ENCODE results near the gene CHST11.

CHST11 gene

DNA sequence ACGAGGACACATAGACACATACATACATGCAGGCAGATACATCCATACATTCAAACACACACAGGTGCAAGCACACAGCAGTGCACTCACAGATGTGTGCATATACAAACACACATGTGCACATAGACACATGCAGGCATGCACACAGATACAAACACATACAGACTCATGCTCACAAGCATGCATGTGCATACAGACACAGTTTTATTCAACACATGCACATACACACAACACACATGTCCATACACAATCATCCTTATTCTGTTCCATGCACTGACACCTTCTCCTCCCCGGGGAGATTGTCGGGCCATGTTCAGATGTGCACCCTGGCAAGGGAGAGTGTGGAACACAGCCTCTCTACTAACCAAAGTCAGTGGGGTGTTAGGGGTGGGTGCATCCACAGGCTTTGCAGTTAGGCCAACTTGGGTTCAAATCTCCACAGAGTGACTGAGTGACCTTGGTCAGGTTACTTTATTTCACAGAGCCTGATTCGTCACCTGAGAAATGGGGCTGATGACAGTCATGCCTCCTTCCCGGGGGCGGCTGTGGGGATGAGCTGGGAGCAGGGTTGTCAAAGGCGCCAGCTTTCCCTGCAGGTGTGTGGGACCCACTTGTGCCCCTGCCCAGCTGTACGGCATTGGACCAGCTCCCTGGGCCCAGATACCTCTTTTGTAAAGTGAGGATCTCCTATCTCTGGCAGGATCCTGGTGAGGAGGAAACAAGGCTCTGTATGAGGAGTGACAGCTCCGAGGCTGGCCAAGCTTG, 251.2 kb downstream of the CHST11 start:
- Histone ChIP-seq H3K27ac (ENCODE audit: low read depth, low read length) (no peak overlapping the region), H3K36me3 (ENCODE audit: control insufficient read depth, insufficient read depth, low read length) (no peaks in the 10 kb centered on the region), H3K4me3 (ENCODE audit: low read depth, low read length) (no peak overlapping the region), H3K9me3 (ENCODE audit: control insufficient read depth, insufficient read depth, low read length) (no peaks in the 10 kb centered on the region), H3K27me3 (ENCODE audit: control insufficient read depth, insufficient read depth, low read length) (no peaks in the 10 kb centered on the region), H3K9ac (ENCODE audit: low read depth, low read length) (no peak overlapping the region), H3K4me1 (ENCODE audit: control insufficient read depth, insufficient read depth, low read length) (peaks cover 45% of the 10 kb centered on the region)

DNA sequence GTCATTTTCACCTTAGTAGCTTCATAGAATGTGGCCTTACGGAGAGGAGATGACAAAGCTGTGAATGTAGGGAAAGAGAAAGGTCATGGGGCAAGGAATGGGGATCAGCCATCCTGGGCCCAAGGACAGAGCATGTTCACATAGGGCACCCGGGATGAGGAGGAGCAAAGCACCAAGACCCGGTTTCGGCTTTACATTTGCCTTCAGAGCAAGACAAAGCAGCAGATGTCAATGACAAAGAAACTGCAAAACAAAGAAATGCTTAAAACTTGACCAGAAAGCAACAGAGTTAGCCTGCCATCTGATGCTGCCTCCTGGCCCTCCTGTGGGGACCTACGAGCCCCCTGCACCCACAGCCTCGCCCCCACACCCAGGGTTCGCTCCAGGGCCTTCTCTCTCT, 252.1 kb downstream of the CHST11 start:
- H3K9me3 ChIP-seq (ENCODE audit: control insufficient read depth, insufficient read depth, low read length), result no peaks in the 10 kb centered on the region
- no peaks in the 10 kb centered on the region for H3K36me3 ChIP-seq (ENCODE audit: control insufficient read depth, insufficient read depth, low read length)
- peaks cover 54% of the 10 kb centered on the region for H3K4me1 ChIP-seq (ENCODE audit: control insufficient read depth, insufficient read depth, low read length)
- peak overlapping the region; percentile 68 for H3K27ac ChIP-seq (ENCODE audit: low read depth, low read length)
- no peaks in the 10 kb centered on the region for H3K27me3 ChIP-seq (ENCODE audit: control insufficient read depth, insufficient read depth, low read length)
- H3K9ac ChIP-seq (ENCODE audit: low read depth, low read length), result no peak overlapping the region
- no peak overlapping the region for H3K4me3 ChIP-seq (ENCODE audit: low read depth, low read length)

DNA sequence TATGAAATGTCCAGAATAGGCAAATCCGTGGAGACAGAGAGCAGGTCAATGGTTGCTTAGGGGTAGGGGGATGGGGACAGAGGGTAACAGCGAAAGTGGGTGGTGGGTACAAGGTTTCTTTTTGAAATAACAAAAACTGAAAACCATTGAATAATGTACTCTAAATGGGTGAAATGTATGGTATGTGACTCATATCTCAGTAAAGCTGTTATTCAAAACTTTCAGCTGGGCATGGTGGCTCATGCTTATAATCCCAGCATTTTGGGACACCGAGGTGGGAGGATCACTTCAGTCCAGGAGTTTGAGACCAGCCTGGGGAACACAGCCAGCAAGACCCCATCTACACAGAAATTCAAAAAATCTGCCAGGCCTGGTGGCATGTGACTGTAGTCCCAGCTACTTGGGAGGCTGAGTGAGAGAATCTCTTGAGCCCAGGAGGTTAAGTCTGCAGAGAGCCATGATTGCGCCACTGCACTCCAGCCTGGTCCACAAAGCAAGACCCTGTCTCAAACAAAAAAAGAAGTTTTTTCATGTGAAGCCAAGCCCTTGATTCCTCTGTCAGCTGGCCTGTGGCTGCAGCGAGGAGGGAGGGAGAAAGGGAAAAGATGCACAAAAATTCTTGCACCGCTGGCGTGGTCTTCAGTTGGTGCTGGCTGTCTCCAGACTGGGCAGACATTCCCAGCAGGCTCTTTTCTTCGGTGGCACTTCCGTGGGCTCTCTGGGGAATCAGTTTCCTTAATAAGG, 253.1 kb downstream of the CHST11 start:
- peaks cover 45% of the 10 kb centered on the region for H3K4me1 ChIP-seq (ENCODE audit: control insufficient read depth, insufficient read depth, low read length)
- no peak overlapping the region for H3K9ac ChIP-seq (ENCODE audit: low read depth, low read length)
- H3K27me3 ChIP-seq (ENCODE audit: control insufficient read depth, insufficient read depth, low read length), result no peaks in the 10 kb centered on the region
- H3K9me3 ChIP-seq (ENCODE audit: control insufficient read depth, insufficient read depth, low read length), result no peaks in the 10 kb centered on the region
- no peak overlapping the region for H3K4me3 ChIP-seq (ENCODE audit: low read depth, low read length)
- H3K36me3 ChIP-seq (ENCODE audit: control insufficient read depth, insufficient read depth, low read length), result no peaks in the 10 kb centered on the region
- H3K27ac ChIP-seq (ENCODE audit: low read depth, low read length), result no peak overlapping the region

DNA sequence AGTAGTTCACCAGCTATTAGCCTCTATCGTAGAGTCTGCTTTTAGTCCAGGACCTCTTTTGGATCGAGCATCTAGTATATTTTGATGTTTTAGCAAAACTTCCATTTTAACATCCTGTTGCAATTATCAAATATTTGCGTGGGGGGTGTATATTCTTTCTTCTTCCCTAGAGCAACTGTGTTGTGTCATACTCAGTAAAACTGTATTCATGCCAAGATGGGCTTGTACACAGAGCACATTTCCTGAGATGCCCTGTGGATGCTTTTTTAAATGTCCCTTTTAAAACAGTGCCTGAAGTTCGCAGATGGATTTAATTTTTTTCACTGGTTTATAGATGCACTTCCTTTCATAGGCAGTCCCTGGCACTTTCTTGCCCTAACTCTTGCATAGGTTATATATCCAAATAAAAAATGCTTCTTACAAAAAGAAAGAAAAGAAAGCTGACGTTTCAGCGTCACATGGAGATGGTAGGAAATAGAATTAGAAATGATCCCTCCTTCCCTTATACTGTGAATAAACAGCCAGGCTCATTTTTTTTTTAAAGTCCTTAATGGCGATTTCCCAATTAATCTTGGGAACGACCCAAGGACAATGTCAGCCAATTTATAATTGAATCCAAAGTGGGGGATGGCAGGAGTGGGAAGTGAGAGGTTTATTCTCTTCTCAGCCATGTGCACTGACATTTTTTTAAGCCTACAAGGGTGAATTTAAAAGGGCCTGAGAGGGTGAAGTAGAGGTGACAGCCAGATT, 254.4 kb downstream of the CHST11 start:
- Histone ChIP-seq H3K4me3 (ENCODE audit: low read depth, low read length) (no peak overlapping the region), H3K4me1 (ENCODE audit: control insufficient read depth, insufficient read depth, low read length) (peaks cover 45% of the 10 kb centered on the region), H3K36me3 (ENCODE audit: control insufficient read depth, insufficient read depth, low read length) (no peaks in the 10 kb centered on the region), H3K9me3 (ENCODE audit: control insufficient read depth, insufficient read depth, low read length) (no peaks in the 10 kb centered on the region), H3K9ac (ENCODE audit: low read depth, low read length) (no peak overlapping the region), H3K27ac (ENCODE audit: low read depth, low read length) (no peak overlapping the region), H3K27me3 (ENCODE audit: control insufficient read depth, insufficient read depth, low read length) (no peaks in the 10 kb centered on the region)

DNA sequence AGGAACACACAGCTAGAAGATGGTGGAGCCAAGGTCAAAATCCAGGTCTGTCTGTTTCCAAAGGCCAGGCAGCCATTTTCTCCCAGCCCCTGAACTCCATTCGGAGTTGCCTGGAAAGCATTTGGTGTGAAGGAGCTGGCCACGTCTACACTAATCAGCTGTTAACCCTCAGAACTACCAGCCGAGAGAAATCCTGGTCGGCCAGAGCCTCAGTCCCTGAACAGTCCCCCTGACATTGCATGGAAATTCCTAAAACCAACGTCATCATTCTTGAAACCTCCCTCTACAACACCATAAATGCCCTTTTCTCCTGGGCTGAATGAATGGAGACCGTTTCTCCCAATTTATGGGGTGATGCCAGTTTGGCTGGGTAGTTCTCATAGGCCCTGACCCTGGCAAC, 255.7 kb downstream of the CHST11 start:
- H3K27ac ChIP-seq (ENCODE audit: low read depth, low read length), result no peak overlapping the region
- peaks cover 38% of the 10 kb centered on the region for H3K4me1 ChIP-seq (ENCODE audit: control insufficient read depth, insufficient read depth, low read length)
- H3K27me3 ChIP-seq (ENCODE audit: control insufficient read depth, insufficient read depth, low read length), result no peaks in the 10 kb centered on the region
- no peaks in the 10 kb centered on the region for H3K9me3 ChIP-seq (ENCODE audit: control insufficient read depth, insufficient read depth, low read length)
- no peaks in the 10 kb centered on the region for H3K36me3 ChIP-seq (ENCODE audit: control insufficient read depth, insufficient read depth, low read length)
- no peak overlapping the region for H3K4me3 ChIP-seq (ENCODE audit: low read depth, low read length)
- H3K9ac ChIP-seq (ENCODE audit: low read depth, low read length), result no peak overlapping the region

DNA sequence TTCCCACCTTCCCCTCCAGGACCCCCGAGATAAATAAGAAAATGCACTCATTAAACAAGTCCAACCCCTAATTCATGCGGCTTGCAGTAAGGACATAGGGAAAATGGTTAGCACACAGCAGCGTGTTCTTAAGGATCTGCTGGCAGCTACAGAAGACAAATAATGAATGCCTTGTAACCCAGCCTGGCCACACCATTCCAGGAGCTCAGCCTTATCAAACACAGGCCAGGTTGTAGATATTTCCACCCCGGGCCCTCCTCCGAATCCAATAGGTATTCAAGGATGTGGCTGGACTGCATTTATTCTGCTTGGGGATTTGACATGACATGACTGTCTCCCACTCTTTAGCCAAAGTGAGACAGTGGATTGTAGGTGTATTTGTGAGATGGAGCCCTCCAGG, 256.2 kb downstream of the CHST11 start:
- Histone ChIP-seq H3K9me3 (ENCODE audit: control insufficient read depth, insufficient read depth, low read length) (no peaks in the 10 kb centered on the region), H3K27me3 (ENCODE audit: control insufficient read depth, insufficient read depth, low read length) (no peaks in the 10 kb centered on the region), H3K4me3 (ENCODE audit: low read depth, low read length) (no peak overlapping the region), H3K9ac (ENCODE audit: low read depth, low read length) (no peak overlapping the region), H3K36me3 (ENCODE audit: control insufficient read depth, insufficient read depth, low read length) (no peaks in the 10 kb centered on the region), H3K4me1 (ENCODE audit: control insufficient read depth, insufficient read depth, low read length) (peaks cover 33% of the 10 kb centered on the region), H3K27ac (ENCODE audit: low read depth, low read length) (no peak overlapping the region)

DNA sequence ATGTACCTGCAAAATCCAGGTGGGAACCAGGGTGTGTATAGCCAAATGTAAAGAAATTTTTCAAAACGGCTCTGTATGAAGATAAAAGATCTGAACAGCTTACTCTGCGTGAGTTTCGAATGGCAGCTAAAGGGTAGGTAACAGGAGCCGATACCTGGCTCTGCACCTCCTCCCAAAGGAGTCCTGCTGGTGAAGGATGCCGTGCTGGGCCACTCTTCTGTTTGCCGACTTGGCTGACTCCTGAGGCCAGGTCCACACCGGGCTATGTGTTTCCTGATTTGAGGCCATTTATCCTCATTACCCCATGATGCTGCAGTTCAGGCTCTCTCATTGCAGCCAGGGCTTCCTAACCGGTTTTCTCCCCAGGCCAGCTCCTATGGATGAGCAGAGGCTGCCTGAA, 256.7 kb downstream of the CHST11 start:
- Histone ChIP-seq H3K9me3 (ENCODE audit: control insufficient read depth, insufficient read depth, low read length) (no peaks in the 10 kb centered on the region), H3K27ac (ENCODE audit: low read depth, low read length) (no peak overlapping the region), H3K4me1 (ENCODE audit: control insufficient read depth, insufficient read depth, low read length) (peaks cover 29% of the 10 kb centered on the region), H3K4me3 (ENCODE audit: low read depth, low read length) (no peak overlapping the region), H3K9ac (ENCODE audit: low read depth, low read length) (no peak overlapping the region), H3K27me3 (ENCODE audit: control insufficient read depth, insufficient read depth, low read length) (no peaks in the 10 kb centered on the region), H3K36me3 (ENCODE audit: control insufficient read depth, insufficient read depth, low read length) (no peaks in the 10 kb centered on the region)

DNA sequence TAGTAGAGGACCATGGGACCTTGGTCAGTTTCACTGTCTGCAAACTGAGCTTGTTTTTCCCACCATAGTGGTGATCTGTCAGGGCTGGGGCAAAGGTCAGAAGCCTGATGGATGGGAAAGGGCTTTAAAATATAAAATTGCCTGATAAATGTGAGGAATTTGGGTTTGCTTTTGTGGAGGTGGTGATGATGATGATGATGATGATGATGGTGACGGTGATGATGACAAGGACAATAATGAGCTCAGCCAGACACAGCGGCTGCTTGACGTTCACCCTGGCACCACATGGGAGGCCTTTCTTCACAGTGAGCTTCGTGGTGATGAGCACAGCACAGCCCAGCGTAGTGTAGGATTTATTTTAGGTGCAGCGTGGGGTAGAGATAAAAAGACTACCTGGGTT, 257.6 kb downstream of the CHST11 start:
- no peak overlapping the region for H3K4me3 ChIP-seq (ENCODE audit: low read depth, low read length)
- no peaks in the 10 kb centered on the region for H3K9me3 ChIP-seq (ENCODE audit: control insufficient read depth, insufficient read depth, low read length)
- H3K9ac ChIP-seq (ENCODE audit: low read depth, low read length), result no peak overlapping the region

DNA sequence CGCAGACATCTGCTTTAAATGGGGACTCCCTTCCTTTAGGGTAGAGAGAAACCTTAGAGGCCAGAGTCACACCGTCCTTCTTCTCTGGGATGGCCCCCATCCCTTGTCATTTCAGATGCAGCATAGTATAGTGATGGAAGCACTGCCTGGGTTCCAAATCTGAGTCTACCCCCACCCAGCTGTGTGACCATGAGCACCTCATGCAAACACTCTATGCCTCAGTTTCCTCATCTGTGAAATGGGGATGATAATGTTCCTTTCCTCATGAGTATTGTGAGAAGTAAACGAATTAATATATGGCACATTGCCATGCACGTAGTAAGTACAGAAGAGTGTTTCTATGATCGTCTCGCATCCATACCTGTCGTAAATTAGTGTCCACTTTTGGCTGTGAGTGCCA, 259.4 kb downstream of the CHST11 start:
- Histone ChIP-seq H3K9me3 (ENCODE audit: control insufficient read depth, insufficient read depth, low read length) (no peaks in the 10 kb centered on the region), H3K27me3 (ENCODE audit: control insufficient read depth, insufficient read depth, low read length) (no peaks in the 10 kb centered on the region), H3K27ac (ENCODE audit: low read depth, low read length) (no peak overlapping the region), H3K4me3 (ENCODE audit: low read depth, low read length) (no peak overlapping the region), H3K9ac (ENCODE audit: low read depth, low read length) (no peak overlapping the region), H3K4me1 (ENCODE audit: control insufficient read depth, insufficient read depth, low read length) (peaks cover 21% of the 10 kb centered on the region), H3K36me3 (ENCODE audit: control insufficient read depth, insufficient read depth, low read length) (no peaks in the 10 kb centered on the region)

More for the DNA sequence above, 257.6 kb downstream of the CHST11 start:
- no peaks in the 10 kb centered on the region for H3K27me3 ChIP-seq (ENCODE audit: control insufficient read depth, insufficient read depth, low read length)
- no peaks in the 10 kb centered on the region for H3K36me3 ChIP-seq (ENCODE audit: control insufficient read depth, insufficient read depth, low read length)
- no peak overlapping the region for H3K27ac ChIP-seq (ENCODE audit: low read depth, low read length)
- peaks cover 22% of the 10 kb centered on the region for H3K4me1 ChIP-seq (ENCODE audit: control insufficient read depth, insufficient read depth, low read length)

DNA sequence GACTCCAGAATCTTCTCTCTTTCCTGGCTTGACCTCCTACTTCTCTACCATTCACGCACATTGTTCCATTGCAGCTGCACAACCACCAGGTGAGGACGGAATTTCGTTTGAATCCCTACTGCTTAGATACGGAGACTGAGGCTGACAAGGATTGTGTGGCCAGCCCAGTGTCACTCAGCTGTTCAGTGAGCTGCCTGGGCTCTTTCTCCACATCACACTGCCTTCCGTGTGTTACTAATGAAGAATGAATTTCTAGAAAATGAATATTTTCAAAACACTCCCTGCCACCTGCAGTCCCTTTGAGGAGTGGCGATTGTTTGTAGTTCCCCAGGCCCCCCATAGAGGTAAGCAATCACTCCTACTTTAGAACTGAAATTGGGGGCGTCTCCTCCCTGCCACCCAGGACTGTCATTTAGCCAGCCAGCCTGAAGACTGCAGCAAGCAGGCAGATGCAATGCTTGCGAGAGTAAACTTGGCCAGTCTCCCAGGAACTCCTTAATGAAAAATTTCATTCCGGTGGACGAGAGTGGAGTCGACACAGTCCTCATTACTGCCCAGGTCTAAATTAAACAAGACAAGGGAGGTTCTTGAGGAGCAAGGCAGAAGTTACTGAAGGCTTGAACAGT, 261.7 kb downstream of the CHST11 start:
- Histone ChIP-seq H3K4me3 (ENCODE audit: low read depth, low read length) (no peak overlapping the region), H3K4me1 (ENCODE audit: control insufficient read depth, insufficient read depth, low read length) (peaks cover 33% of the 10 kb centered on the region), H3K27me3 (ENCODE audit: control insufficient read depth, insufficient read depth, low read length) (no peaks in the 10 kb centered on the region), H3K36me3 (ENCODE audit: control insufficient read depth, insufficient read depth, low read length) (no peaks in the 10 kb centered on the region), H3K27ac (ENCODE audit: low read depth, low read length) (no peak overlapping the region), H3K9ac (ENCODE audit: low read depth, low read length) (no peak overlapping the region), H3K9me3 (ENCODE audit: control insufficient read depth, insufficient read depth, low read length) (no peaks in the 10 kb centered on the region)

Data from HUES48 (cell line).